GM12878 (cell line): ENCODE measurements around the gene EPHA4. TPM values are rescaled to one million over a fixed set of nuclear protein-coding genes. Genes with fewer than 3 reads are reported as not detected.

Experiments
- ATAC-seq: fragments of 200-7000 bp; cut with Tn5 transposase; 3 replicates; pipeline ENCODE4 v1.9.1; 2020; ENCODE audit warnings: mild to moderate bottlenecking, moderate library complexity
- BruUV-seq: library from RNA; stranded (reverse); fragments of 400-500 nt; replicated peaks from 2 replicates; lab custom pipeline; 2021; lab: Mats Ljungman, UMichigan
- CTCF ChIA-PET: fragments of 300-600 bp; sonication (Branson Sonifier 250); formaldehyde crosslinking; extraction: SDS; loops from one replicate; lab custom pipeline; 2021; ENCODE audit warnings: inconsistent platforms; lab: Yijun Ruan, JAX
- POLR2A ChIA-PET: fragments of 350-600 bp; formaldehyde crosslinking; extraction: SDS; loops from one replicate; lab custom pipeline; 2021; ENCODE audit warnings: inconsistent platforms; lab: Charles Lee
- RAD21 ChIA-PET: fragments of 300-600 bp; sonication (Branson Sonifier 250); formaldehyde crosslinking; loops from one replicate; lab custom pipeline; 2023; ENCODE audit warnings: antibody characterized with exemption; ENCODE audit not compliant: unreplicated experiment; lab: Charles Lee
- SMC1A ChIA-PET: fragments of 300-600 bp; sonication (Branson Sonifier 250); formaldehyde crosslinking; loops from one replicate; lab custom pipeline; 2023; ENCODE audit not compliant: unreplicated experiment, uncharacterized antibody; lab: Charles Lee
- DNase-seq: peaks from one replicate; pipeline ENCODE4 v3.0.0-alpha.2; 2011; ENCODE audit warnings: low read depth, low spot score
- FAIRE-seq: peaks from 3 replicates; lab custom pipeline; 2011; peaks lifted over from hg19 to GRCh38; lab: Jason Lieb, UNC
- H2AFZ ChIP-seq: 2 replicates; pipeline ENCODE4 v1.6.0; 2011; ENCODE audit warnings: low read depth, low read length, control low read depth; ENCODE audit not compliant: control insufficient read depth
- H3K27ac ChIP-seq: 2 replicates; pipeline ENCODE4 v1.5.1; 2011; ENCODE audit warnings: control low read depth; ENCODE audit not compliant: control insufficient read depth, insufficient read depth
- H3K27me3 ChIP-seq, 2 experiments: replicated peaks in 1 of 2; 2 replicates each; pipeline versions ENCODE4 v1.6.0 to v1.6.1; 2011; ENCODE audit warnings: low read length in 1 of 2; ENCODE audit not compliant: control insufficient read depth in 2 of 2, insufficient read depth in 2 of 2
- H3K36me3 ChIP-seq, 2 experiments: 2 replicates each; pipeline ENCODE4 v1.5.1; 2011; ENCODE audit warnings: low read length in 1 of 2; ENCODE audit not compliant: control insufficient read depth in 2 of 2, insufficient read depth in 2 of 2
- H3K4me1 ChIP-seq: 2 replicates; pipeline ENCODE4 v1.6.1; 2011; ENCODE audit warnings: mild to moderate bottlenecking, low read length, moderate library complexity, mixed read lengths; ENCODE audit not compliant: control insufficient read depth, insufficient read depth
- H3K4me2 ChIP-seq: 2 replicates; pipeline ENCODE4 v1.6.0; 2011; ENCODE audit warnings: control low read depth; ENCODE audit not compliant: control insufficient read depth, insufficient read depth
- H3K4me3 ChIP-seq: fragments of 200-600 bp; sonication (generic); 2 replicates; pipeline ENCODE4 v1.5.1; 2016
- H3K79me2 ChIP-seq: 2 replicates; pipeline ENCODE4 v1.6.0; 2011; ENCODE audit warnings: low read length; ENCODE audit not compliant: control insufficient read depth, insufficient read depth
- H3K9ac ChIP-seq: 2 replicates; pipeline ENCODE4 v1.8.0; 2011; ENCODE audit warnings: low read length, control low read depth, mixed read lengths; ENCODE audit not compliant: control insufficient read depth, insufficient read depth
- H3K9me3 ChIP-seq: replicated peaks from 3 replicates; pipeline ENCODE4 v1.5.1; 2011; ENCODE audit warnings: mild to moderate bottlenecking, low read length; ENCODE audit not compliant: control insufficient read depth, insufficient read depth
- H4K20me1 ChIP-seq: 2 replicates; pipeline ENCODE4 v1.6.0; 2011; ENCODE audit not compliant: control insufficient read depth, insufficient read depth
- BCL11A ChIP-seq: IDR thresholded peaks from 2 replicates; pipeline ENCODE4 v1.6.1; 2011; ENCODE audit warnings: low read depth, low read length
- BMI1 ChIP-seq: fragments of 450-650 bp; IDR thresholded peaks from 2 replicates; pipeline ENCODE4 v1.6.1; 2016; ENCODE audit warnings: mild to moderate bottlenecking, moderate library complexity, borderline replicate concordance
- BRCA1 ChIP-seq: IDR thresholded peaks from 2 replicates; pipeline ENCODE4 v1.6.1; 2011; ENCODE audit warnings: low read depth, low read length, improper control_type of control experiment
- HDAC6 ChIP-seq: fragments of 200-600 bp; sonication (generic); IDR thresholded peaks from one replicate; pipeline ENCODE4 v1.8.0; 2017; ENCODE audit warnings: antibody characterized with exemption; ENCODE audit not compliant: unreplicated experiment
- MXI1 ChIP-seq: fragments of 150-350 bp; IDR thresholded peaks from 2 replicates; pipeline ENCODE4 v1.6.1; 2011; ENCODE audit warnings: low read depth, mild to moderate bottlenecking, inconsistent platforms, low read length, improper control_type of control experiment
- RFX5 ChIP-seq: IDR thresholded peaks from 2 replicates; pipeline ENCODE4 v1.6.1; 2011; ENCODE audit warnings: low read depth, low read length, improper control_type of control experiment
- SIX5 ChIP-seq: IDR thresholded peaks from 2 replicates; pipeline ENCODE4 v1.6.1; 2011; ENCODE audit warnings: mild to moderate bottlenecking, low read depth, low read length, moderate library complexity; ENCODE audit not compliant: severe bottlenecking
- SUZ12 ChIP-seq: fragments of 200-600 bp; sonication (generic); IDR thresholded peaks from one replicate; pipeline ENCODE4 v1.6.1; 2018; ENCODE audit warnings: antibody characterized with exemption, mild to moderate bottlenecking; ENCODE audit not compliant: unreplicated experiment
- WGBS: methylation state at CpG from one replicate; pipeline ENCODE4 v1.1.6; 2016; ENCODE audit warnings: low lambda C conversion rate; ENCODE audit not compliant: insufficient replicate concordance, insufficient coverage; ENCODE audit errors: missing lambda C conversion rate; 5-methylcytosine and 5-hydroxymethylcytosine counted together
- in situ Hi-C: fragments of 300-500 bp; cut with MboI; formaldehyde crosslinking; loops from 9 replicates; pipeline ENCODE4 v1.14.3; 2018; ENCODE audit warnings: mixed read lengths
- intact Hi-C: fragments of 100-400 bp; cut with micrococcal nuclease; formaldehyde crosslinking; loops from one replicate; pipeline ENCODE4 v1.14.2; 2022; ENCODE audit not compliant: unreplicated experiment
- polyA plus RNA-seq, 11 experiments: library from polyadenylated mRNA; depleted of rRNA in 4 of 11; unstranded in 6 of 11; stranded (reverse) in 5 of 11; fragments of >200 nt; fragmentation: Nextera tagmentation in 4 of 11; fragmentation: Illumina TruSeq in 1 of 11; extraction: Ambion mirVana in 4 of 11; extraction: Trizol in 1 of 11; gene quantifications; 1 replicate in 1 of 11; 2 replicates in 10 of 11; pipeline versions ENCODE4 v1.2.1 to v1.2.3, GENCODE V29; 2011 to 2016; ENCODE audit warnings: inconsistent platforms in 2 of 11, missing spikeins in 2 of 11, low read depth in 1 of 11
- total RNA-seq, 4 experiments: library from RNA; depleted of rRNA in 3 of 4; stranded (reverse); fragments of >200 nt in 3 of 4; fragmentation: Illumina TruSeq in 1 of 4; extraction: Trizol in 1 of 4; gene quantifications; 2 replicates each; pipeline versions ENCODE4 v1.2.1 to v1.2.3, GENCODE V29; 2013 to 2021
- TF ChIP-seq, protein P1 (sequence below): fragments of 150-350 bp; IDR thresholded peaks from 2 replicates; pipeline ENCODE4 v1.6.1; 2014; ENCODE audit warnings: mild to moderate bottlenecking, low read depth, low read length

Gene EPHA4
- total and polyA plus RNA-seq, 10 of the 15 experiments (the other 5 are each of a cell fraction or from before 2014, with no cell fraction given) = 0.06 to 1.5 (median 0.33) TPM; not detected in 1

DNA sequence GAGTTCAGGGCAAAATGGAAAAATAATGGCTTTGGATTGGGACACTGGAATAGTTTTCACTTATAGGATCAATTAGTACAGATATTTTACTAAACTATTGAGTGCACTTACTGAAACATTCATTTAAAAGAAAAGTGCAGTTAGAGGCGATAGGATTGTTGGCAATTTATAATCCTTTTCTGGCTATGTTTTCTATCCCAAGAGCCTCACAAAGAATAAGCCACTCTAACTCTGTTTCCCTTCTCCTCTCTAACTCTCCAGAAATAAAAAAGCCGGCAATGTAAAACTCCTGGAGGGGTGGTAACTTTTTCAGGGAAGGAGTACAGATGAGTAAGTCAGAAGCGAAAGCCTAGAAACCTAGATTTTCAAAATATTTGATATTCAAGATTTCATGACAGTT is 91.3 kb downstream of the EPHA4 start:
- ChIA-PET SMC1A (interaction anchor here (0.6 kb wide), 1 partner anchor 194 kb away, joined by 3 read pairs; no protein-coding TSS in a partner anchor), RAD21 (no interaction called here), CTCF (no interaction called here), POLR2A (no interaction called here)
- no TSS peak for BruUV-seq
- intact Hi-C loops = no loop called here
- DNase-seq (no peak), ATAC-seq (no peak), FAIRE-seq (no peak)
- no peaks in the 10 kb centered on the region for H3K4me1 ChIP-seq
- H3K9me3 ChIP-seq = no peaks in the 10 kb centered on the region
- H3K4me2 ChIP-seq = no peak overlapping the region
- no peaks in the 10 kb centered on the region for H3K36me3 ChIP-seq
- no peaks in the 10 kb centered on the region for H3K27me3 ChIP-seq
- no peak overlapping the region for H2AFZ ChIP-seq
- no peak overlapping the region for H3K9ac ChIP-seq
- in situ Hi-C loops = no loop called here
- 57% methylated on average over 3 of the region's 3 CpGs for WGBS
- TF ChIP-seq, protein P1, sequence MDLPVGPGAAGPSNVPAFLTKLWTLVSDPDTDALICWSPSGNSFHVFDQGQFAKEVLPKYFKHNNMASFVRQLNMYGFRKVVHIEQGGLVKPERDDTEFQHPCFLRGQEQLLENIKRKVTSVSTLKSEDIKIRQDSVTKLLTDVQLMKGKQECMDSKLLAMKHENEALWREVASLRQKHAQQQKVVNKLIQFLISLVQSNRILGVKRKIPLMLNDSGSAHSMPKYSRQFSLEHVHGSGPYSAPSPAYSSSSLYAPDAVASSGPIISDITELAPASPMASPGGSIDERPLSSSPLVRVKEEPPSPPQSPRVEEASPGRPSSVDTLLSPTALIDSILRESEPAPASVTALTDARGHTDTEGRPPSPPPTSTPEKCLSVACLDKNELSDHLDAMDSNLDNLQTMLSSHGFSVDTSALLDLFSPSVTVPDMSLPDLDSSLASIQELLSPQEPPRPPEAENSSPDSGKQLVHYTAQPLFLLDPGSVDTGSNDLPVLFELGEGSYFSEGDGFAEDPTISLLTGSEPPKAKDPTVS = no peak
- no peak for TF ChIP-seq RFX5
- no peak for TF ChIP-seq BCL11A
- TF ChIP-seq MXI1 = no peak
- TF ChIP-seq SUZ12 = no peak
- no peak for TF ChIP-seq BRCA1
- TF ChIP-seq HDAC6 = no peak
- no peak for TF ChIP-seq BMI1
- TF ChIP-seq SIX5 = no peak
- no peak overlapping the region for H3K27ac ChIP-seq
- no peaks in the 10 kb centered on the region for H3K79me2 ChIP-seq
- H3K4me3 ChIP-seq = no peak overlapping the region
- no peaks in the 10 kb centered on the region for H4K20me1 ChIP-seq
